ENCODE results near the gene ARID3A. TPM values are rescaled to one million over a fixed set of nuclear protein-coding genes. Genes with fewer than 3 reads are reported as not detected.

ARID3A gene
- total and polyA plus RNA-seq, 7 donors, result 2.3 to 6.7 (median 4.2) TPM

GRCh38 chr19:900302-901111, 25.3 kb upstream of the ARID3A start:
- intact Hi-C loops (cut with DNase I), result no loop called here
- no peaks in the 10 kb centered on the region for H3K9me3 ChIP-seq
- 86 to 88% (median 86%) methylated on average over 29 to 30 of the region's 30 CpGs for WGBS, 3 donors
- H3K4me1 ChIP-seq, result no peaks in the 10 kb centered on the region
- DNase-seq, result peak; percentile 13 to 49
- peak in 3 of 4 donors; percentile 29 to 61 (median 42) for ATAC-seq
- H3K4me3 ChIP-seq, result no peak overlapping the region
- no peak overlapping the region for H3K27ac ChIP-seq
- TF ChIP-seq, protein P1, sequence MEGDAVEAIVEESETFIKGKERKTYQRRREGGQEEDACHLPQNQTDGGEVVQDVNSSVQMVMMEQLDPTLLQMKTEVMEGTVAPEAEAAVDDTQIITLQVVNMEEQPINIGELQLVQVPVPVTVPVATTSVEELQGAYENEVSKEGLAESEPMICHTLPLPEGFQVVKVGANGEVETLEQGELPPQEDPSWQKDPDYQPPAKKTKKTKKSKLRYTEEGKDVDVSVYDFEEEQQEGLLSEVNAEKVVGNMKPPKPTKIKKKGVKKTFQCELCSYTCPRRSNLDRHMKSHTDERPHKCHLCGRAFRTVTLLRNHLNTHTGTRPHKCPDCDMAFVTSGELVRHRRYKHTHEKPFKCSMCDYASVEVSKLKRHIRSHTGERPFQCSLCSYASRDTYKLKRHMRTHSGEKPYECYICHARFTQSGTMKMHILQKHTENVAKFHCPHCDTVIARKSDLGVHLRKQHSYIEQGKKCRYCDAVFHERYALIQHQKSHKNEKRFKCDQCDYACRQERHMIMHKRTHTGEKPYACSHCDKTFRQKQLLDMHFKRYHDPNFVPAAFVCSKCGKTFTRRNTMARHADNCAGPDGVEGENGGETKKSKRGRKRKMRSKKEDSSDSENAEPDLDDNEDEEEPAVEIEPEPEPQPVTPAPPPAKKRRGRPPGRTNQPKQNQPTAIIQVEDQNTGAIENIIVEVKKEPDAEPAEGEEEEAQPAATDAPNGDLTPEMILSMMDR (IDR thresholded peaks at IDR 0.05), result no peak
- no peaks in the 10 kb centered on the region for H3K27me3 ChIP-seq (ENCODE audit: insufficient read depth in 3 of 3, low read length in 2 of 3)
- H3K36me3 ChIP-seq (ENCODE audit: insufficient read depth in 1 of 2, low read depth in 1 of 2), result peaks cover 0 to 24% of the 10 kb centered on the region in 2 donors

- Histone ChIP-seq H3K27me3 (ENCODE audit: insufficient read depth in 3 of 3, low read length in 2 of 3) (no peaks in the 10 kb centered on the region), H3K9me3 (no peaks in the 10 kb centered on the region), H3K27ac (no peak overlapping the region), H3K36me3 (ENCODE audit: insufficient read depth in 1 of 2, low read depth in 1 of 2) (peaks cover 0 to 24% of the 10 kb centered on the region in 2 donors), H3K4me3 (no peak overlapping the region), H3K4me1 (no peaks in the 10 kb centered on the region)
- TF ChIP-seq, protein P1 (IDR thresholded peaks at IDR 0.05), result no peak
- intact Hi-C loops (cut with DNase I), result no loop called here
- DNase-seq, result peak; percentile 15 to 47
- 92 to 95% (median 93%) methylated on average over 26 to 27 of the region's 27 CpGs for WGBS, 3 donors
- ATAC-seq, result no peak
Observed at GRCh38 chr19:901216-902092, 24.4 kb upstream of the ARID3A start.

DNA sequence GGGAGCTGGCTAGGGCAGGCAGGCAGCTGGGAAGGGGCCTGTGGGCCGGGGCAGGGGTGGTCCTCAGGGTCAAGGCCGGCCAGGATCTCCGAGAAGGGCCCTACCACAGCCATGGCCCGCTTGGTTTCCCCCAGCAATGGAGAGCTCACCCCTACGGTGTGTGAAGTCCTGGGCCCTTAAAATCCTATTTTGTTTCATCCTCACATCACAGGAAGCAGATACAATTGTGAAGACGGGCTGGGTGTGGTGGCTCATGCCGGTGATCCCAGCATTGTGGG, 23.8 kb upstream of the ARID3A start:
- no peak for DNase-seq
- Histone ChIP-seq H3K36me3 (ENCODE audit: insufficient read depth in 1 of 2, low read depth in 1 of 2) (peaks cover 0 to 19% of the 10 kb centered on the region in 2 donors), H3K4me1 (no peaks in the 10 kb centered on the region), H3K27me3 (ENCODE audit: insufficient read depth in 3 of 3, low read length in 2 of 3) (no peaks in the 10 kb centered on the region), H3K9me3 (no peaks in the 10 kb centered on the region), H3K4me3 (no peak overlapping the region), H3K27ac (no peak overlapping the region)
- no peak for ATAC-seq
- intact Hi-C loops (cut with DNase I), result no loop called here
- TF ChIP-seq, protein P1 (IDR thresholded peaks at IDR 0.05), result no peak
- 83 to 95% (median 88%) methylated on average over 6 to 7 of the region's 7 CpGs for WGBS, 3 donors

- Histone ChIP-seq H3K36me3 (ENCODE audit: insufficient read depth in 1 of 2, low read depth in 1 of 2) (peaks cover 0 to 16% of the 10 kb centered on the region in 2 donors), H3K4me3 (no peak overlapping the region), H3K27ac (no peak overlapping the region), H3K4me1 (no peaks in the 10 kb centered on the region), H3K9me3 (no peaks in the 10 kb centered on the region), H3K27me3 (ENCODE audit: insufficient read depth in 3 of 3, low read length in 2 of 3) (no peaks in the 10 kb centered on the region)
- DNase-seq (no peak), ATAC-seq (no peak)
- 80 to 89% (median 82%) methylated on average over 14 of the region's 14 CpGs for WGBS, 3 donors
- intact Hi-C loops (cut with DNase I), result no loop called here
- TF ChIP-seq, protein P1 (IDR thresholded peaks at IDR 0.05), result no peak
Observed at GRCh38 chr19:902446-903226, 23.2 kb upstream of the ARID3A start.
